ENCODE measurements around the gene CDKAL1.

The CDKAL1 gene

GRCh38 chr6:21151530-21151929, 617.3 kb downstream of the CDKAL1 start:
- in situ Hi-C loops (cut with MboI; ENCODE audit: low sequenced_read_pairs, unreplicated experiment): no loop called here
- TF ChIP-seq, protein P1, sequence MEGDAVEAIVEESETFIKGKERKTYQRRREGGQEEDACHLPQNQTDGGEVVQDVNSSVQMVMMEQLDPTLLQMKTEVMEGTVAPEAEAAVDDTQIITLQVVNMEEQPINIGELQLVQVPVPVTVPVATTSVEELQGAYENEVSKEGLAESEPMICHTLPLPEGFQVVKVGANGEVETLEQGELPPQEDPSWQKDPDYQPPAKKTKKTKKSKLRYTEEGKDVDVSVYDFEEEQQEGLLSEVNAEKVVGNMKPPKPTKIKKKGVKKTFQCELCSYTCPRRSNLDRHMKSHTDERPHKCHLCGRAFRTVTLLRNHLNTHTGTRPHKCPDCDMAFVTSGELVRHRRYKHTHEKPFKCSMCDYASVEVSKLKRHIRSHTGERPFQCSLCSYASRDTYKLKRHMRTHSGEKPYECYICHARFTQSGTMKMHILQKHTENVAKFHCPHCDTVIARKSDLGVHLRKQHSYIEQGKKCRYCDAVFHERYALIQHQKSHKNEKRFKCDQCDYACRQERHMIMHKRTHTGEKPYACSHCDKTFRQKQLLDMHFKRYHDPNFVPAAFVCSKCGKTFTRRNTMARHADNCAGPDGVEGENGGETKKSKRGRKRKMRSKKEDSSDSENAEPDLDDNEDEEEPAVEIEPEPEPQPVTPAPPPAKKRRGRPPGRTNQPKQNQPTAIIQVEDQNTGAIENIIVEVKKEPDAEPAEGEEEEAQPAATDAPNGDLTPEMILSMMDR (IDR thresholded peaks at IDR 0.05; ENCODE audit: borderline replicate concordance, control extremely low read depth, extremely low read depth, insufficient read depth, missing control alignments): no peak
- DNase-seq (ENCODE audit: low spot score): no peak

- TF ChIP-seq, protein P1 (IDR thresholded peaks at IDR 0.05; ENCODE audit: borderline replicate concordance, control extremely low read depth, extremely low read depth, insufficient read depth, missing control alignments): no peak
- in situ Hi-C loops (cut with MboI; ENCODE audit: low sequenced_read_pairs, unreplicated experiment): no loop called here
- DNase-seq (ENCODE audit: low spot score): peak; percentile 33
Measured at GRCh38 chr6:21157186-21157929, 623.1 kb downstream of the CDKAL1 start.

- in situ Hi-C loops (cut with MboI; ENCODE audit: low sequenced_read_pairs, unreplicated experiment): no loop called here
- DNase-seq (ENCODE audit: low spot score): no peak
- TF ChIP-seq, protein P1 (IDR thresholded peaks at IDR 0.05; ENCODE audit: borderline replicate concordance, control extremely low read depth, extremely low read depth, insufficient read depth, missing control alignments): no peak
Measured at GRCh38 chr6:21158149-21158548, 623.9 kb downstream of the CDKAL1 start.

GRCh38 chr6:21158873-21159272, 624.6 kb downstream of the CDKAL1 start:
- no peak for DNase-seq (ENCODE audit: low spot score)
- in situ Hi-C loops (cut with MboI; ENCODE audit: low sequenced_read_pairs, unreplicated experiment): no loop called here
- TF ChIP-seq, protein P1 (IDR thresholded peaks at IDR 0.05; ENCODE audit: borderline replicate concordance, control extremely low read depth, extremely low read depth, insufficient read depth, missing control alignments): no peak

DNA sequence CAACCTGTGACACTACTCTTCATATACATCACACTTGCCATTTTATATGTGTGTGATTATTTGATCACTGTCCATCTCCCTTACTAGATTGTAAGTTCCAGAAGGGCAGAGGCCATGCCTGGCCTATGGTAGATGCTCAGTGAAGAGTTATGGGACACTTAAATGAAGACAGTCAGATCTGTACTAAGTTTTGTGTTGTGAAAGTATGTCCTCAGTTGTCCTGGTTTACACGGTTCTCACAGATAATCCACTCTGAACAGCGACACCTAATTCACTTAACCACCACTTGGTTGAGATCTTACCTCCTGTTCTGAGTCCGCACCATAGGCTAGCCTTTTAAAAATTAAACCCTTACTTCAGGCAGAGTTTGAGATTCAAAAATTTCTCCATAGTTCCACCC, 625.2 kb downstream of the CDKAL1 start:
- DNase-seq (ENCODE audit: low spot score): no peak
- TF ChIP-seq, protein P1 (IDR thresholded peaks at IDR 0.05; ENCODE audit: borderline replicate concordance, control extremely low read depth, extremely low read depth, insufficient read depth, missing control alignments): no peak
- in situ Hi-C loops (cut with MboI; ENCODE audit: low sequenced_read_pairs, unreplicated experiment): no loop called here

DNA sequence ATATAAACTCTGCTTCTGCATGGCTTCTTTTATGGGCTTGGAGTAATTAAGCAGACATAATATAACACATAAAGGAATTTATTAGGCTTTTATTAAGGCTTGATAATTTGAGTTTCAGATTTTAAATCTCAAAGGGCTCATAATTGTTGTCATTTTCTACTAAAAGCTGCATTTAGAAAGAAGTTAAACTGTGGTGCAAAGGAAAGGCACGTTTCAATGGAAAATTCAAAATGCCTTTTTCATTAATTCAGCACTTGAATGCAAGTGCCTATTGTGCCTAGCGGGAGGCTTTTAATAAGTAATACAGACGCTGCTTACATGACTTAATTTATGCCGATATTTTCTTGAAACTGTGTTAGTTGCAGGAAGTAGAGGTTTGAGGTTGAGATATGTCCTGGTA, 627.5 kb downstream of the CDKAL1 start:
- TF ChIP-seq, protein P1 (IDR thresholded peaks at IDR 0.05; ENCODE audit: borderline replicate concordance, control extremely low read depth, extremely low read depth, insufficient read depth, missing control alignments): no peak
- no peak for DNase-seq (ENCODE audit: low spot score)
- in situ Hi-C loops (cut with MboI; ENCODE audit: low sequenced_read_pairs, unreplicated experiment): no loop called here
